K562 (cell line): ENCODE measurements around the gene TRDN. TPM values are rescaled to one million over a fixed set of nuclear protein-coding genes. Genes with fewer than 3 reads are reported as not detected.

ENCODE experiments used
- ATAC-seq: fragments of 200-7000 bp; cut with Tn5 transposase; 3 replicates; pipeline ENCODE4 v1.9.1; 2020; ENCODE audit warnings: moderate library complexity
- BruUV-seq: library from RNA; stranded (reverse); fragments of 400-500 nt; replicated peaks from 2 replicates; lab custom pipeline; 2021; lab: Mats Ljungman, UMichigan
- CTCF ChIA-PET: fragments of 300-600 bp; formaldehyde crosslinking; extraction: SDS; loops from one replicate; lab custom pipeline; 2021; ENCODE audit warnings: low intra/inter-chr PET ratio; lab: Yijun Ruan, JAX
- POLR2A ChIA-PET: fragments of 300-600, 350-650 bp; sonication (Branson Sonifier 250); formaldehyde crosslinking; extraction: SDS; loops from one replicate; lab custom pipeline; 2021; ENCODE audit warnings: antibody characterized with exemption, inconsistent platforms; lab: Yijun Ruan, JAX
- DNase-seq, 4 experiments: peaks; one replicate each; pipeline versions ENCODE4 v3.0.0 to v3.0.0-alpha.2; 2011 to 2018; ENCODE audit warnings: low spot score in 3 of 4, mixed read lengths in 3 of 4; ENCODE audit errors: extremely low read depth in 1 of 4
- FAIRE-seq: peaks from 2 replicates; lab custom pipeline; 2011; peaks lifted over from hg19 to GRCh38; lab: Jason Lieb, UNC
- H2AFZ ChIP-seq: 2 replicates; pipeline ENCODE4 v1.6.0; 2011; ENCODE audit warnings: low read depth, low read length, control low read depth, inconsistent platforms
- H3K27ac ChIP-seq: fragments of 200-600 bp; 3 replicates; pipeline ENCODE4 v1.8.0; 2011; ENCODE audit warnings: low read depth, mild to moderate bottlenecking, control low read depth, inconsistent platforms, low read length, moderate library complexity, mixed read lengths; ENCODE audit errors: extremely low read depth
- H3K27me3 ChIP-seq, 2 experiments: fragments of 300-600 bp in 1 of 2; 2 replicates in 1 of 2; 3 replicates in 1 of 2; pipeline versions ENCODE4 v1.6.0 to v1.8.0; 2011; ENCODE audit warnings: inconsistent platforms in 2 of 2, low read length in 2 of 2, mild to moderate bottlenecking in 1 of 2, mixed read lengths in 1 of 2, moderate library complexity in 1 of 2; ENCODE audit not compliant: control insufficient read depth in 2 of 2, insufficient read depth in 2 of 2
- H3K36me3 ChIP-seq: fragments of 300-600 bp; 3 replicates; pipeline ENCODE4 v1.8.0; 2011; ENCODE audit warnings: mild to moderate bottlenecking, low read length, inconsistent platforms; ENCODE audit not compliant: control insufficient read depth, insufficient read depth
- H3K4me1 ChIP-seq, 2 experiments: fragments of 200-600 bp in 1 of 2; replicated peaks in 1 of 2; 2 replicates in 1 of 2; 3 replicates in 1 of 2; pipeline versions ENCODE4 v1.5.1 to v1.8.0; 2011; ENCODE audit warnings: inconsistent platforms in 2 of 2, low read length in 2 of 2, mild to moderate bottlenecking in 1 of 2, mixed read lengths in 1 of 2, moderate library complexity in 1 of 2; ENCODE audit not compliant: control insufficient read depth in 2 of 2, insufficient read depth in 2 of 2
- H3K4me2 ChIP-seq: 2 replicates; pipeline ENCODE4 v1.6.1; 2011; ENCODE audit warnings: low read length, control low read depth, inconsistent platforms, mixed read lengths; ENCODE audit not compliant: insufficient read depth
- H3K4me3 ChIP-seq: fragments of 200-600 bp; sonication (generic), shearing (Covaris generic); 2 replicates; pipeline ENCODE4 v1.5.1; 2016; ENCODE audit warnings: control low read depth, inconsistent platforms
- H3K79me2 ChIP-seq: fragments of 200-600 bp; 3 replicates; pipeline ENCODE4 v1.8.0; 2011; ENCODE audit warnings: low read length, inconsistent platforms; ENCODE audit not compliant: control insufficient read depth, insufficient read depth
- H3K9ac ChIP-seq, 2 experiments: 2 replicates each; pipeline versions ENCODE4 v1.6.0 to v1.6.1; 2011; ENCODE audit warnings: low read depth in 2 of 2, low read length in 2 of 2, control low read depth in 1 of 2, inconsistent platforms in 1 of 2, mild to moderate bottlenecking in 1 of 2, mixed read lengths in 1 of 2; ENCODE audit not compliant: insufficient read depth in 1 of 2
- H3K9me1 ChIP-seq: one replicate; pipeline ENCODE4 v1.6.0; 2011; ENCODE audit warnings: inconsistent platforms, mild to moderate bottlenecking, low read length, moderate library complexity; ENCODE audit not compliant: control insufficient read depth, insufficient read depth
- H3K9me3 ChIP-seq: replicated peaks from 2 replicates; pipeline ENCODE4 v1.5.1; 2011; ENCODE audit warnings: low read depth, low read length, inconsistent platforms; ENCODE audit not compliant: control insufficient read depth, insufficient read depth
- H4K20me1 ChIP-seq: replicated peaks from 2 replicates; pipeline ENCODE4 v1.6.1; 2011; ENCODE audit warnings: low read length, inconsistent platforms, mixed read lengths; ENCODE audit not compliant: control insufficient read depth, insufficient read depth
- CREBBP ChIP-seq: IDR thresholded peaks from one replicate; pipeline ENCODE4 v1.6.1; 2012; ENCODE audit warnings: low read depth, mild to moderate bottlenecking, control low read depth, inconsistent platforms, low read length
- GTF2A2 ChIP-seq: IDR thresholded peaks from 2 replicates; pipeline ENCODE4 v1.6.1; 2016; ENCODE audit warnings: mild to moderate bottlenecking, missing genetic modification characterization, missing compliant biosample characterization
- GTF2E2 ChIP-seq: fragments of 200-800 bp; sonication (Bioruptor generic); IDR thresholded peaks from 2 replicates; pipeline ENCODE4 v1.6.1; 2016; ENCODE audit warnings: missing genetic modification characterization, missing compliant biosample characterization
- JUNB ChIP-seq: fragments of 450-650 bp; formaldehyde crosslinking; conservative IDR thresholded peaks from 2 replicates; pipeline ENCODE4 v1.4.0; 2020; ENCODE audit warnings: mild to moderate bottlenecking
- MYBL2 ChIP-seq, 2 experiments: fragments of 450-650 bp in 1 of 2; sonication (generic) in 1 of 2; formaldehyde crosslinking in 1 of 2; IDR thresholded peaks; 2 replicates each; pipeline versions ENCODE4 v1.6.1 to v1.8.1; 2017 to 2022; ENCODE audit warnings: borderline replicate concordance in 1 of 2, inconsistent platforms in 1 of 2, low read depth in 1 of 2, mild to moderate bottlenecking in 1 of 2, missing genetic modification reagents in 1 of 2, moderate library complexity in 1 of 2
- NEUROD1 ChIP-seq: fragments of 150-350 bp; IDR thresholded peaks from 2 replicates; pipeline ENCODE4 v1.6.1; 2014; ENCODE audit warnings: borderline replicate concordance, low read length, low read depth; ENCODE audit not compliant: partially characterized antibody
- PBX2 ChIP-seq, 2 experiments: IDR thresholded peaks in 1 of 2; conservative IDR thresholded peaks in 1 of 2; 2 replicates each; pipeline ENCODE4 v1.6.1; 2016; ENCODE audit warnings: low read depth in 2 of 2, mild to moderate bottlenecking in 1 of 2, missing compliant biosample characterization in 1 of 2, missing genetic modification characterization in 1 of 2, moderate library complexity in 1 of 2
- RBFOX2 ChIP-seq: fragments of 200-400 bp; formaldehyde crosslinking; IDR thresholded peaks from 2 replicates; pipeline ENCODE4 v1.6.1; 2017; ENCODE audit warnings: low read depth, mild to moderate bottlenecking, low read length, moderate library complexity
- SRF ChIP-seq, 2 experiments: fragments of 250-450, 450-650 bp in 1 of 2; sonication (Bioruptor Pico) in 1 of 2; sonication (generic) in 1 of 2; formaldehyde crosslinking; IDR thresholded peaks; 2 replicates each; pipeline versions ENCODE4 v1.5.0 to v1.5.1; 2020 to 2022; ENCODE audit warnings: mild to moderate bottlenecking in 1 of 2, missing genetic modification reagents in 1 of 2
- TARDBP ChIP-seq: fragments of 450-650 bp; IDR thresholded peaks from 2 replicates; pipeline ENCODE4 v1.6.1; 2016
- ZKSCAN3 ChIP-seq: fragments of 250-450 bp; sonication (Bioruptor Pico); IDR thresholded peaks from 2 replicates; pipeline ENCODE4 v1.4.0; 2020
- WGBS: fragments of 100-300 bp; shearing (Covaris generic); methylation state at CpG from one replicate; pipeline ENCODE4 v1.1.6; 2016; ENCODE audit warnings: low coverage, mixed read lengths; ENCODE audit not compliant: insufficient coverage; ENCODE audit errors: missing lambda C conversion rate; 5-methylcytosine and 5-hydroxymethylcytosine counted together
- in situ Hi-C: fragments of 300-500 bp; cut with MboI; formaldehyde crosslinking; loops from 4 replicates; pipeline ENCODE4 v1.15.0; 2018; ENCODE audit warnings: inconsistent platforms, mixed read lengths
- intact Hi-C: fragments of 100-400 bp; cut with micrococcal nuclease; formaldehyde crosslinking; loops from 2 replicates; pipeline ENCODE4 v1.14.2; 2022
- polyA plus RNA-seq, 8 experiments: library from polyadenylated mRNA; depleted of rRNA in 4 of 8; stranded (reverse) in 5 of 8; unstranded in 3 of 8; fragments of >200 nt; fragmentation: Nextera tagmentation in 2 of 8; fragmentation: Illumina TruSeq in 1 of 8; extraction: Ambion mirVana in 2 of 8; extraction: Trizol in 1 of 8; gene quantifications; 2 replicates each; pipeline versions ENCODE4 v1.2.1 to v1.2.3, GENCODE V29; 2011 to 2014; ENCODE audit warnings: inconsistent platforms in 1 of 8, missing spikeins in 1 of 8
- total RNA-seq, 7 experiments: library from RNA; depleted of rRNA in 6 of 7; stranded (reverse); fragments of >200 nt in 6 of 7; fragmentation: Illumina TruSeq in 2 of 7; extraction: Trizol in 2 of 7; gene quantifications; 2 replicates each; pipeline versions ENCODE4 v1.2.1 to v1.2.3, GENCODE V29; 2011 to 2021; ENCODE audit warnings: low replicate concordance in 1 of 7
- TF ChIP-seq, protein P1 (sequence below): fragments of 450-650 bp; formaldehyde crosslinking; IDR thresholded peaks from 2 replicates; pipeline ENCODE4 v1.4.0; 2022; ENCODE audit warnings: mild to moderate bottlenecking, moderate library complexity

The TRDN gene
- total and polyA plus RNA-seq, 9 of the 15 experiments (the other 6 are each of a cell fraction or from before 2014, with no cell fraction given): 0.05 to 0.50 (median 0.16) TPM

DNA sequence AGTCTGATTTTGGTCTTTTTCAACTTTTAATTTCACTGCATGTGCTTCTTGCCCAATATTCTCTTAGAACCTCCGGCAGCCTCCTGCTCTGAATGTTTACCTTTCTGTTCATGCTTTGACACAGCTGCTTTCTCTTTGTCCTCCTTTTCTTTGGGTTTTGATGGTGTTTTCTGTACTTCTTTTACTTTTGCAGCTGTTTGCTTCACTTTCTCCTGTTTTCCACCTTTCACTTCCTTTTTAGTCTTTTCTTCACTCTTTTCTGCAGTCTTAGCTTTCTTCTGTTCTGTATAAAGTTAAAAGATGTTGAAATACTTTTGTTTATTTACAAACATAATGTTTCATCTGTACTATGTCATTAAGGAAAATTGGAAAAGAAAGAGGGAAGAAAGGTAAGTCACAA lies 133.1 kb downstream of the TRDN start:
- FAIRE-seq: no peak
- no TSS peak for BruUV-seq
- Histone ChIP-seq H3K4me2 (no peak overlapping the region), H3K9me3 (no peaks in the 10 kb centered on the region), H2AFZ (no peak overlapping the region), H3K9ac (no peak overlapping the region), H3K27ac (no peak overlapping the region), H3K36me3 (no peaks in the 10 kb centered on the region), H3K4me1 (no peaks in the 10 kb centered on the region), H3K79me2 (no peaks in the 10 kb centered on the region), H3K27me3 (no peaks in the 10 kb centered on the region), H3K9me1 (no peaks in the 10 kb centered on the region), H4K20me1 (no peaks in the 10 kb centered on the region), H3K4me3 (no peak overlapping the region)
- TF ChIP-seq, protein P1, sequence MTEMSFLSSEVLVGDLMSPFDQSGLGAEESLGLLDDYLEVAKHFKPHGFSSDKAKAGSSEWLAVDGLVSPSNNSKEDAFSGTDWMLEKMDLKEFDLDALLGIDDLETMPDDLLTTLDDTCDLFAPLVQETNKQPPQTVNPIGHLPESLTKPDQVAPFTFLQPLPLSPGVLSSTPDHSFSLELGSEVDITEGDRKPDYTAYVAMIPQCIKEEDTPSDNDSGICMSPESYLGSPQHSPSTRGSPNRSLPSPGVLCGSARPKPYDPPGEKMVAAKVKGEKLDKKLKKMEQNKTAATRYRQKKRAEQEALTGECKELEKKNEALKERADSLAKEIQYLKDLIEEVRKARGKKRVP (CRISPR knock-in tag): no peak
- TF ChIP-seq MYBL2 (IDR thresholded peaks at IDR 0.05; ENCODE audit: low read depth) (no peak), MYBL2 (CRISPR knock-in tag; IDR thresholded peaks at IDR 0.05; ENCODE audit: borderline replicate concordance) (no peak), JUNB (CRISPR knock-in tag) (no peak), GTF2A2 (tag) (no peak), SRF (CRISPR knock-in tag; IDR thresholded peaks at IDR 0.05) (no peak), RBFOX2 (no peak), NEUROD1 (no peak), PBX2 (CRISPR knock-in tag; IDR thresholded peaks at IDR 0.05; ENCODE audit: low read depth) (no peak), PBX2 (tag; conservative IDR thresholded peaks at IDR 0.05; ENCODE audit: low read depth) (no peak), TARDBP (no peak), GTF2E2 (tag) (no peak), CREBBP (no peak), ZKSCAN3 (no peak)
- in situ Hi-C loops: no loop called here
- no peak for ATAC-seq
- POLR2A ChIA-PET: no interaction called here
- no peak for DNase-seq
- 23% methylated on average over 1 of the region's 1 CpG for WGBS
- intact Hi-C loops: no loop called here
- CTCF ChIA-PET: no interaction called here
